ENCODE measurements around the gene POLN.

- no peak for TF ChIP-seq EZH2 (IDR thresholded peaks at IDR 0.05; ENCODE audit: borderline replicate concordance, low read length)
- TF ChIP-seq CTCF (conservative IDR thresholded peaks at IDR 0.05 in 1 of 2, IDR thresholded peaks at IDR 0.05 in 1 of 2; ENCODE audit: extremely low read depth in 1 of 2, insufficient read depth in 1 of 2, low read depth in 1 of 2, low read length in 2 of 2) = no peak
These were observed 159.3 kb downstream of the POLN start for GRCh38 chr4:2082627-2083026.
